Caco-2 (cell line): ENCODE results near the gene PRPS2. TPM values are rescaled to one million over a fixed set of nuclear protein-coding genes. Genes with fewer than 3 reads are reported as not detected.

Experiments
- BruUV-seq: library from RNA; stranded (reverse); fragments of 400-500 nt; replicated peaks from 2 replicates; lab custom pipeline; 2021; lab: Mats Ljungman, UMichigan
- CTCF ChIA-PET: fragments of 300-600 bp; sonication (Branson Sonifier 250); formaldehyde crosslinking; loops from one replicate; lab custom pipeline; 2022; ENCODE audit warnings: antibody characterized with exemption; lab: Charles Lee
- POLR2A ChIA-PET: fragments of 300-600 bp; sonication (Branson Sonifier 250); formaldehyde crosslinking; loops from one replicate; lab custom pipeline; 2022; ENCODE audit warnings: antibody characterized with exemption; lab: Charles Lee
- DNase-seq, 2 experiments: peaks; one replicate each; pipeline versions ENCODE4 v3.0.0 to v3.0.0-alpha.2; 2020 to 2022
- H3K27me3 ChIP-seq: replicated peaks from 2 replicates; pipeline ENCODE4 v1.6.0; 2011; ENCODE audit warnings: low read length; ENCODE audit not compliant: control insufficient read depth, insufficient read depth
- H3K36me3 ChIP-seq: 2 replicates; pipeline ENCODE4 v1.5.1; 2011; ENCODE audit warnings: low read length; ENCODE audit not compliant: control insufficient read depth, insufficient read depth
- H3K4me1 ChIP-seq: fragments of 250-450 bp; sonication (Bioruptor Pico); 2 replicates; pipeline ENCODE4 v1.5.1; 2020; ENCODE audit warnings: mild to moderate bottlenecking
- H3K4me3 ChIP-seq: 2 replicates; pipeline ENCODE4 v1.5.1; 2011; ENCODE audit warnings: low read depth, mild to moderate bottlenecking, control low read depth, low read length
- H3K9me3 ChIP-seq: fragments of 250-450 bp; sonication (Bioruptor Pico); 2 replicates; pipeline ENCODE4 v1.5.1; 2020; ENCODE audit warnings: mild to moderate bottlenecking, moderate library complexity
- H3K27ac Mint-ChIP-seq: one replicate; pipeline ENCODE4 v1.8.0; 2022; ENCODE audit warnings: mixed read lengths; ENCODE audit not compliant: unreplicated experiment
- H3K27me3 Mint-ChIP-seq: one replicate; pipeline ENCODE4 v1.8.0; 2022; ENCODE audit warnings: mixed read lengths; ENCODE audit not compliant: insufficient read depth, unreplicated experiment
- H3K36me3 Mint-ChIP-seq: one replicate; pipeline ENCODE4 v1.8.0; 2022; ENCODE audit warnings: mild to moderate bottlenecking, mixed read lengths; ENCODE audit not compliant: insufficient read depth, unreplicated experiment
- H3K4me1 Mint-ChIP-seq: one replicate; pipeline ENCODE4 v1.8.0; 2022; ENCODE audit warnings: low read depth, mixed read lengths; ENCODE audit not compliant: unreplicated experiment
- H3K4me3 Mint-ChIP-seq: one replicate; pipeline ENCODE4 v1.8.0; 2022; ENCODE audit warnings: mild to moderate bottlenecking, moderate library complexity, mixed read lengths; ENCODE audit not compliant: unreplicated experiment
- H3K9me3 Mint-ChIP-seq: one replicate; pipeline ENCODE4 v1.8.0; 2022; ENCODE audit warnings: mixed read lengths; ENCODE audit not compliant: unreplicated experiment
- CTCF ChIP-seq, 2 experiments: fragments of 200-600 bp in 1 of 2; IDR thresholded peaks; 1 replicate in 1 of 2; 2 replicates in 1 of 2; pipeline versions ENCODE4 v1.5.1 to v1.8.0; 2011 to 2022; ENCODE audit warnings: antibody characterized with exemption in 1 of 2, control low read depth in 1 of 2, inconsistent platforms in 1 of 2, low read depth in 1 of 2, low read length in 1 of 2, mild to moderate bottlenecking in 1 of 2, moderate library complexity in 1 of 2; ENCODE audit not compliant: insufficient read depth in 1 of 2, severe bottlenecking in 1 of 2, unreplicated experiment in 1 of 2
- intact Hi-C: fragments of 100-400 bp; cut with micrococcal nuclease; formaldehyde crosslinking; loops from one replicate; pipeline ENCODE4 v1.10.0; 2022; ENCODE audit not compliant: unreplicated experiment
- total RNA-seq: library from RNA; stranded (reverse); gene quantifications from 2 replicates; pipeline ENCODE4 v1.2.3, GENCODE V29; 2022

The PRPS2 gene
- total RNA-seq, 1 experiment from 2014 or later: 35.6 TPM

- ChIA-PET CTCF (no interaction called here), POLR2A (no interaction called here)
- H3K4me3 Mint-ChIP-seq: no peak overlapping the region
- no peak overlapping the region for H3K4me3 ChIP-seq
- no peak overlapping the region for H3K27ac Mint-ChIP-seq
- no peaks in the 10 kb centered on the region for H3K36me3 ChIP-seq
- no peaks in the 10 kb centered on the region for H3K27me3 ChIP-seq
- TF ChIP-seq CTCF (IDR thresholded peaks at IDR 0.05; ENCODE audit: insufficient read depth in 1 of 2, low read depth in 1 of 2, low read length in 1 of 2, severe bottlenecking in 1 of 2, unreplicated experiment in 1 of 2): no peak
- no peaks in the 10 kb centered on the region for H3K9me3 Mint-ChIP-seq
- H3K36me3 Mint-ChIP-seq: no peaks in the 10 kb centered on the region
- H3K4me1 ChIP-seq: no peaks in the 10 kb centered on the region
- no peaks in the 10 kb centered on the region for H3K9me3 ChIP-seq
- no TSS peak for BruUV-seq
- intact Hi-C loops: no loop called here
- no peaks in the 10 kb centered on the region for H3K4me1 Mint-ChIP-seq
- no peak for DNase-seq
- H3K27me3 Mint-ChIP-seq: no peaks in the 10 kb centered on the region
Observed at GRCh38 chrX:12788645-12789044, 2.6 kb upstream of the PRPS2 start.

GRCh38 chrX:12789976-12790375, 1.2 kb upstream of the PRPS2 start:
- intact Hi-C loops: no loop called here
- Mint-ChIP-seq H3K27me3 (no peaks in the 10 kb centered on the region), H3K27ac (no peak overlapping the region), H3K9me3 (no peaks in the 10 kb centered on the region), H3K4me3 (peak overlapping the region; percentile 77), H3K4me1 (no peaks in the 10 kb centered on the region), H3K36me3 (no peaks in the 10 kb centered on the region)
- BruUV-seq: no TSS peak
- Histone ChIP-seq H3K4me1 (no peaks in the 10 kb centered on the region), H3K36me3 (no peaks in the 10 kb centered on the region), H3K27me3 (no peaks in the 10 kb centered on the region), H3K9me3 (no peaks in the 10 kb centered on the region), H3K4me3 (no peak overlapping the region)
- POLR2A ChIA-PET: no interaction called here
- CTCF ChIA-PET: no interaction called here
- TF ChIP-seq CTCF (IDR thresholded peaks at IDR 0.05; ENCODE audit: insufficient read depth in 1 of 2, low read depth in 1 of 2, low read length in 1 of 2, severe bottlenecking in 1 of 2, unreplicated experiment in 1 of 2): no peak
- DNase-seq: no peak

- H3K4me1 Mint-ChIP-seq: no peaks in the 10 kb centered on the region
- Histone ChIP-seq H3K9me3 (no peaks in the 10 kb centered on the region), H3K36me3 (no peaks in the 10 kb centered on the region), H3K4me1 (no peaks in the 10 kb centered on the region), H3K27me3 (no peaks in the 10 kb centered on the region), H3K4me3 (peak overlapping the region; percentile 57)
- BruUV-seq: no TSS peak
- no peaks in the 10 kb centered on the region for H3K36me3 Mint-ChIP-seq
- DNase-seq: no peak
- no peaks in the 10 kb centered on the region for H3K27me3 Mint-ChIP-seq
- H3K9me3 Mint-ChIP-seq: no peaks in the 10 kb centered on the region
- H3K27ac Mint-ChIP-seq: peak overlapping the region; percentile 50
- CTCF ChIA-PET: interaction anchor here (0.9 to 1.3 kb wide), 3 partner anchors 19 to 24 kb away, joined by 3 to 6 read pairs (median 5); no protein-coding TSS in a partner anchor
- intact Hi-C loops: no loop called here
- peak overlapping the region; percentile 77 for H3K4me3 Mint-ChIP-seq
- TF ChIP-seq CTCF (IDR thresholded peaks at IDR 0.05; ENCODE audit: insufficient read depth in 1 of 2, low read depth in 1 of 2, low read length in 1 of 2, severe bottlenecking in 1 of 2, unreplicated experiment in 1 of 2): no peak
- POLR2A ChIA-PET: interaction anchor here (1.2 kb wide), 1 partner anchor 11 kb away, joined by 9 read pairs; no protein-coding TSS in a partner anchor
Observed at GRCh38 chrX:12790885-12791256, 341 bp upstream of the PRPS2 start.
